ENCODE measurements around the gene KAT2B. TPM values are rescaled to one million over a fixed set of nuclear protein-coding genes. Genes with fewer than 3 reads are reported as not detected.

KAT2B gene
- total RNA-seq, 2 donors from 2014 or later: 2.2 to 4.1 TPM

DNA sequence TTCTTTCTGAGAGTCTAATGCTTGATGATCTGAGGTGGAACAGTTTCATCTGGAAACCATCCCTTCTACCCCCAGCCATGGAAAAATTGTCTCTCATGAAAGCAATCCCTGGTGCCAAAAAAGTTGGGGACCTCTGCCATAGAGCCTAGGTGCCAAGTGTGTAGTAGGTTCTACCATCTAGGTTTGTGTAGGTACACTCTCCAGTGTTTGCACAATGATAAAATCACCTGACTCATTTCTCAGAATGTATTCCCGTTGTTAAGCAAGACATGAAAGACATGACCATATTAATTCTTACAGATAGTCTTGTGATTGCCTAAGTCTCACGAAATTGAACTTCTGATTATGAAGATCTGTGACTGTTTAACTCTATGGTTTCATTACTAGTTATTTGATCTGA is 68.6 kb downstream of the KAT2B start:
- TF ChIP-seq, protein P1, sequence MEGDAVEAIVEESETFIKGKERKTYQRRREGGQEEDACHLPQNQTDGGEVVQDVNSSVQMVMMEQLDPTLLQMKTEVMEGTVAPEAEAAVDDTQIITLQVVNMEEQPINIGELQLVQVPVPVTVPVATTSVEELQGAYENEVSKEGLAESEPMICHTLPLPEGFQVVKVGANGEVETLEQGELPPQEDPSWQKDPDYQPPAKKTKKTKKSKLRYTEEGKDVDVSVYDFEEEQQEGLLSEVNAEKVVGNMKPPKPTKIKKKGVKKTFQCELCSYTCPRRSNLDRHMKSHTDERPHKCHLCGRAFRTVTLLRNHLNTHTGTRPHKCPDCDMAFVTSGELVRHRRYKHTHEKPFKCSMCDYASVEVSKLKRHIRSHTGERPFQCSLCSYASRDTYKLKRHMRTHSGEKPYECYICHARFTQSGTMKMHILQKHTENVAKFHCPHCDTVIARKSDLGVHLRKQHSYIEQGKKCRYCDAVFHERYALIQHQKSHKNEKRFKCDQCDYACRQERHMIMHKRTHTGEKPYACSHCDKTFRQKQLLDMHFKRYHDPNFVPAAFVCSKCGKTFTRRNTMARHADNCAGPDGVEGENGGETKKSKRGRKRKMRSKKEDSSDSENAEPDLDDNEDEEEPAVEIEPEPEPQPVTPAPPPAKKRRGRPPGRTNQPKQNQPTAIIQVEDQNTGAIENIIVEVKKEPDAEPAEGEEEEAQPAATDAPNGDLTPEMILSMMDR (conservative IDR thresholded peaks at IDR 0.05): no peak
- Mint-ChIP-seq H3K36me3 (ENCODE audit: low read depth) (no peaks in the 10 kb centered on the region), H3K9me3 (no peaks in the 10 kb centered on the region), H3K27me3 (ENCODE audit: insufficient read depth) (no peaks in the 10 kb centered on the region), H3K4me3 (no peak overlapping the region), H3K4me1 (peaks cover 4% of the 10 kb centered on the region), H3K27ac (no peak overlapping the region)
- DNase-seq: no peak
- Histone ChIP-seq H3K27me3 (ENCODE audit: control insufficient read depth, insufficient read depth, low read length, poor library complexity, severe bottlenecking) (no peaks in the 10 kb centered on the region), H3K4me1 (ENCODE audit: control insufficient read depth, insufficient read depth, low read length) (no peaks in the 10 kb centered on the region), H3K36me3 (ENCODE audit: control insufficient read depth, insufficient read depth, low read length) (no peaks in the 10 kb centered on the region), H3K9me3 (ENCODE audit: control insufficient read depth, low read length) (no peaks in the 10 kb centered on the region), H3K4me3 (ENCODE audit: low read length) (no peak overlapping the region), H3K9ac (ENCODE audit: extremely low read depth, low read length, poor library complexity, severe bottlenecking) (no peak overlapping the region), H3K27ac (ENCODE audit: low read depth, low read length) (no peak overlapping the region)
- 80 to 100% methylated on average over 1 of the region's 2 CpGs for WGBS, 2 experiments (ENCODE audit: insufficient coverage in 1 of 2, insufficient read length in 1 of 2)

DNA sequence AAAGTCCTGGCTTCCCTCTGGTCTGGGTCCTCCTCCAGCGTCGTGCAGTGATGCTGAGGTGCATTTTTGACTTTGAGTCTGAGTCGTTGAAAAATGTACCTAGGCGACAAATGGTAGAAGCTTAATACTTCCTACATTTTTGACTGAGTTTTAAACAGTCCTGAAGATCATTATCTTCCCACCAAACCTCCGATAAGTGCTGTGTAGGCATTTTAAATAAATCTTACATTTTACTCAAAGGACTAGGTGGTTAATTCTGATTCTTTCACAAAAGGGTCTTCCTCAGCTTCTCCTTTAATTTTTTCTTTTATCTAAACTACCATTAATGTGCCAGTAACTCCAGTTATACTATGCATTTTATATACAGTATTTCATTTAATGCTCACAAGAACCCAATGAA is 70.6 kb downstream of the KAT2B start:
- no peaks in the 10 kb centered on the region for H3K36me3 ChIP-seq (ENCODE audit: control insufficient read depth, insufficient read depth, low read length)
- no peaks in the 10 kb centered on the region for H3K9me3 ChIP-seq (ENCODE audit: control insufficient read depth, low read length)
- Mint-ChIP-seq H3K4me3 (no peak overlapping the region), H3K9me3 (no peaks in the 10 kb centered on the region), H3K36me3 (ENCODE audit: low read depth) (no peaks in the 10 kb centered on the region), H3K27ac (no peak overlapping the region), H3K4me1 (peaks cover 4% of the 10 kb centered on the region), H3K27me3 (ENCODE audit: insufficient read depth) (no peaks in the 10 kb centered on the region)
- H3K4me3 ChIP-seq (ENCODE audit: low read length): no peak overlapping the region
- TF ChIP-seq, protein P1 (conservative IDR thresholded peaks at IDR 0.05): no peak
- H3K27ac ChIP-seq (ENCODE audit: low read depth, low read length): no peak overlapping the region
- H3K9ac ChIP-seq (ENCODE audit: extremely low read depth, low read length, poor library complexity, severe bottlenecking): no peak overlapping the region
- H3K4me1 ChIP-seq (ENCODE audit: control insufficient read depth, insufficient read depth, low read length): no peaks in the 10 kb centered on the region
- WGBS, 2 experiments (ENCODE audit: insufficient coverage in 1 of 2, insufficient read length in 1 of 2): 87 to 92% methylated on average over 4 to 5 of the region's 5 CpGs
- no peaks in the 10 kb centered on the region for H3K27me3 ChIP-seq (ENCODE audit: control insufficient read depth, insufficient read depth, low read length, poor library complexity, severe bottlenecking)
- no peak for DNase-seq

DNA sequence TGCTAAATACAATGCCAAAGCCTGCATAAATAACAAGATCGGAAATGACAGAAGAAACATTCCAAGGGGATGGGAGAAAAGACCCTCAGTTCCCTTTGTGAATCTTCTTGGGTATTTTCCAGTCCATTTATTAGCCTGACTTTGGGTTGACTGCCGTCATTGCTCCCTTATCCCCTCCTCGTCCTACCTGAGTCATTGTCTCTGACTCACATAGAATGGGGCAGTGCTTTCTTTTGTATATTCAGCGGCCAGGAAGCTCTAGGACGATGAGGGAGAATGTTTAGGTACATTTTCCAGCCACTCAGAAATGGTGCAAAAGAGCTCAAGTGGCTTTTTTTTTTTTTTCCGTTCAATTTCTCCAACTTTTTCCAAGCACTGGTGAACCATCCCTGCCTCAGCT is 71.6 kb downstream of the KAT2B start:
- H3K4me3 ChIP-seq (ENCODE audit: low read length): no peak overlapping the region
- TF ChIP-seq, protein P1 (conservative IDR thresholded peaks at IDR 0.05): no peak
- H3K27me3 ChIP-seq (ENCODE audit: control insufficient read depth, insufficient read depth, low read length, poor library complexity, severe bottlenecking): no peaks in the 10 kb centered on the region
- H3K9ac ChIP-seq (ENCODE audit: extremely low read depth, low read length, poor library complexity, severe bottlenecking): no peak overlapping the region
- Mint-ChIP-seq H3K36me3 (ENCODE audit: low read depth) (no peaks in the 10 kb centered on the region), H3K27me3 (ENCODE audit: insufficient read depth) (no peaks in the 10 kb centered on the region), H3K4me3 (no peak overlapping the region), H3K9me3 (no peaks in the 10 kb centered on the region), H3K27ac (no peak overlapping the region), H3K4me1 (peaks cover 4% of the 10 kb centered on the region)
- H3K36me3 ChIP-seq (ENCODE audit: control insufficient read depth, insufficient read depth, low read length): no peaks in the 10 kb centered on the region
- no peak overlapping the region for H3K27ac ChIP-seq (ENCODE audit: low read depth, low read length)
- H3K9me3 ChIP-seq (ENCODE audit: control insufficient read depth, low read length): no peaks in the 10 kb centered on the region
- H3K4me1 ChIP-seq (ENCODE audit: control insufficient read depth, insufficient read depth, low read length): no peaks in the 10 kb centered on the region
- DNase-seq: no peak
- WGBS, 2 experiments (ENCODE audit: insufficient coverage in 1 of 2, insufficient read length in 1 of 2): 81 to 85% methylated on average over 4 to 6 of the region's 6 CpGs
